Erythroblast (primary cell): Measurements from ENCODE around the gene NDUFAF8.

ENCODE experiments used
- GATA1 ChIP-seq: IDR thresholded peaks from 2 replicates; pipeline ENCODE4 v1.6.1; 2011; ENCODE audit warnings: low read depth, mild to moderate bottlenecking, control low read depth, low read length, moderate library complexity
- POLR2A ChIP-seq: IDR thresholded peaks from 2 replicates; pipeline ENCODE4 v1.6.1; 2011; ENCODE audit warnings: mild to moderate bottlenecking, low read length

DNA sequence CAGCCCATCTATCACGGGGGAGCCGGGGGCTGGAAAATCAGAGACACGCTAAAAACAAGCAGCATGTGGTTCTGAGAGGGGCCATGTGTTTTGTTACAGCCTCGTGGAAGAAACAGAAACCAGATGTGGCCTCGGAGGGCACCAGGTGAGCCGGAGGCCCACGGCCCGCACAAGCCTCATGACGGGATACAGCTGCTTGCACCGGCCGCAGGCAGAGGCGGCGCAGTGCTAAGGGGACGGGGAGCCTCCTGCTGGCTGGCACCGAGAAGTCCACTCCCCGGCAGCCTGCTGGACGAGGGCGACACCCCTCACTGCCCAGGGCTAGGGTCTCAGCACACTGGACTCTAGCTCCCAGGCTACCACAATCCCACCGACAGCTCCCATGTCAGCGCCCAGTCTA is 19.2 kb downstream of the NDUFAF8 start:
- TF ChIP-seq POLR2A (no peak), GATA1 (no peak)
